Lung (tissue), 16 donors: Measurements from ENCODE around the gene JAKMIP3. TPM values are rescaled to one million over a fixed set of nuclear protein-coding genes. Genes with fewer than 3 reads are reported as not detected.
A peak's percentile ranks its signal among the peaks of the same experiment; 100 is the strongest.

Source experiments
- ATAC-seq: fragments of 200-7000 bp; cut with Tn5 transposase; one replicate; pipeline ENCODE4 v1.9.1; 2020; ENCODE audit warnings: moderate number of reproducible peaks; ENCODE audit not compliant: insufficient read depth, low FRiP score
- DNase-seq, 3 donors: peaks; one replicate each; pipeline ENCODE4 v3.0.0-alpha.2; 2013 to 2017
- H3K27ac ChIP-seq, 2 donors: one replicate each; pipeline ENCODE4 v1.5.1; 2013; ENCODE audit warnings: mild to moderate bottlenecking in 2 of 2, moderate library complexity in 2 of 2, control low read depth in 1 of 2, inconsistent platforms in 1 of 2, low read depth in 1 of 2, low read length in 1 of 2
- H3K27me3 ChIP-seq, 3 donors: one replicate each; pipeline ENCODE4 v1.5.1; 2013; ENCODE audit warnings: low read length in 2 of 3; ENCODE audit not compliant: control insufficient read depth in 3 of 3, insufficient read depth in 3 of 3
- H3K36me3 ChIP-seq, 4 donors: one replicate each; pipeline ENCODE4 v1.5.1; 2013; ENCODE audit warnings: low read length in 4 of 4, mild to moderate bottlenecking in 1 of 4, moderate library complexity in 1 of 4; ENCODE audit not compliant: control insufficient read depth in 4 of 4, insufficient read depth in 4 of 4
- H3K4me1 ChIP-seq, 5 donors: one replicate each; pipeline ENCODE4 v1.5.1; 2013; ENCODE audit warnings: low read length in 5 of 5, mild to moderate bottlenecking in 2 of 5, moderate library complexity in 1 of 5; ENCODE audit not compliant: control insufficient read depth in 5 of 5, insufficient read depth in 5 of 5
- H3K4me3 ChIP-seq: one replicate; pipeline ENCODE4 v1.5.1; 2013; ENCODE audit warnings: mild to moderate bottlenecking, control low read depth, moderate library complexity
- H3K9ac ChIP-seq, 2 donors: one replicate each; pipeline ENCODE4 v1.5.1; 2013; ENCODE audit warnings: low read length in 2 of 2, control low read depth in 1 of 2; ENCODE audit not compliant: insufficient read depth in 1 of 2
- H3K9me3 ChIP-seq, 4 donors: one replicate each; pipeline ENCODE4 v1.5.1; 2013; ENCODE audit warnings: low read length in 3 of 4, mild to moderate bottlenecking in 1 of 4, moderate library complexity in 1 of 4; ENCODE audit not compliant: control insufficient read depth in 4 of 4, insufficient read depth in 3 of 4
- WGBS, 2 donors: extraction: QIAGEN DNeasy Blood & Tissue Kit; methylation state at CpG; one replicate each; pipeline ENCODE4 v1.1.7; 2013; 5-methylcytosine and 5-hydroxymethylcytosine counted together
- long read RNA-seq, 5 donors: transcript quantifications; one replicate each; lab custom pipeline, GENCODE V29; 2026
- polyA plus RNA-seq, 2 donors: library from polyadenylated mRNA; stranded (reverse); fragments of 200-250 nt; gene quantifications; one replicate each; pipeline ENCODE4 v1.2.1, GENCODE V29; 2013
- total RNA-seq, 2 donors: library from RNA; depleted of rRNA in 1 of 2; stranded (reverse); fragments of >200 nt in 1 of 2; gene quantifications; one replicate each; pipeline ENCODE4 v1.2.1, GENCODE V29; 2014 to 2021
- TF ChIP-seq, protein P1 (sequence below): IDR thresholded peaks from 2 replicates; pipeline ENCODE4 v1.5.1; 2012; ENCODE audit warnings: mild to moderate bottlenecking; ENCODE audit errors: control extremely low read depth, extremely low read depth
- donor health status: control.
- donor health status: control.
- donor health status: Bipolar disorder and iron deficiency.
- donor health status: healthy.
- donor health status: DM: yes; HTN: yes; CAD: no.

The JAKMIP3 gene
- under 1 TPM; 0.26 to 0.34 TPM for total RNA-seq
- polyA plus RNA-seq, result under 1 TPM; 0.14 to 0.16 TPM
- long read RNA-seq, donor 1, result 0 reads
- long read RNA-seq, donor 2, result 0 reads
- long read RNA-seq, donor 3, result 0 reads
- long read RNA-seq, donor 4, result 0 reads
- long read RNA-seq, donor 5, result 0 reads

DNA sequence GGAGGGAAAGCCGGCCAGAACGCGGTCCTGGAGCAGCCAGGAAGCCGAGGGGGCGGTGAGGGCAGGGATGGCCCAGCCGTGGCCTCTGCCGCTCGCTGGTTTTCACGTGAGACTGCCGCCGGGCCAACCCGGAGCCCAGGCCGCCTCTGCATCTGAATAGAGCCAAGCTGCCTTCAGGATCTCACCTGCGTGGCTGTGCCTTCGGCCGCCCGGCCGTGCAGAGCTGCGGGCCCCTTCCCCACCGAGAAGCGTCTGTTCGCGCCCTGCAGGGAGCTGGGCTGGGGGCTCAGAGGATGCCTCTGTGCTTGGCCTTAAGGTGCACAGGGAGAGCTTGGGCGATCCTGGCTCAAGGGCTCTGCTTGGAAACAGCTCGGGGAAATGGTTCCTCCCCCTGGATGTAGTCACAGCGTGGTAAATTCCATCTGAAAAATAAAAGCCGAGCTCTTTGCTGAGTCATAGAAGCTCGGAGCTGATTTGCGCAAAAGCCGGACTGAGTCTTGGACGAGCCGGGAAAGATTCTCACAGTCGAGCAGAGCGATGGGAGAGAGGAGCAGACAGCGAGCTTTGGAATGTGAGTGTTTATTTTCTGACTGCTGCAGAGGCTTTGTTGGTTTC lies at the start of gene JAKMIP3:
Gene JAKMIP3 (plus strand): TSS at position 456 of the 615 bp plus-strand sequence. CDS start 38,863 bp downstream, outside the sequence.
- ATAC-seq, result peak; percentile 65
- H3K4me3 ChIP-seq, result peak within 1 kb of the TSS; percentile 24
- peak within 1 kb of the TSS in 1 of 2 donors; percentile 51 for H3K27ac ChIP-seq
- H3K9ac ChIP-seq, result peak within 1 kb of the TSS in 1 of 2 donors; percentile 77
- H3K27me3 ChIP-seq, result peaks cover 0 to 15% (median 0%) of the 10 kb centered on the region in 3 donors
- no peaks in the 10 kb centered on the region for H3K36me3 ChIP-seq
- H3K4me1 ChIP-seq, result peaks cover 0 to 12% (median 4%) of the 10 kb centered on the region in 5 donors
- peak; percentile 72 to 84 (median 82) for DNase-seq
- TF ChIP-seq, protein P1, sequence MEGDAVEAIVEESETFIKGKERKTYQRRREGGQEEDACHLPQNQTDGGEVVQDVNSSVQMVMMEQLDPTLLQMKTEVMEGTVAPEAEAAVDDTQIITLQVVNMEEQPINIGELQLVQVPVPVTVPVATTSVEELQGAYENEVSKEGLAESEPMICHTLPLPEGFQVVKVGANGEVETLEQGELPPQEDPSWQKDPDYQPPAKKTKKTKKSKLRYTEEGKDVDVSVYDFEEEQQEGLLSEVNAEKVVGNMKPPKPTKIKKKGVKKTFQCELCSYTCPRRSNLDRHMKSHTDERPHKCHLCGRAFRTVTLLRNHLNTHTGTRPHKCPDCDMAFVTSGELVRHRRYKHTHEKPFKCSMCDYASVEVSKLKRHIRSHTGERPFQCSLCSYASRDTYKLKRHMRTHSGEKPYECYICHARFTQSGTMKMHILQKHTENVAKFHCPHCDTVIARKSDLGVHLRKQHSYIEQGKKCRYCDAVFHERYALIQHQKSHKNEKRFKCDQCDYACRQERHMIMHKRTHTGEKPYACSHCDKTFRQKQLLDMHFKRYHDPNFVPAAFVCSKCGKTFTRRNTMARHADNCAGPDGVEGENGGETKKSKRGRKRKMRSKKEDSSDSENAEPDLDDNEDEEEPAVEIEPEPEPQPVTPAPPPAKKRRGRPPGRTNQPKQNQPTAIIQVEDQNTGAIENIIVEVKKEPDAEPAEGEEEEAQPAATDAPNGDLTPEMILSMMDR, result no peak
- no peaks in the 10 kb centered on the region for H3K9me3 ChIP-seq
- 4 to 8% methylated on average over 35 of the region's 35 CpGs for WGBS, 2 donors

GRCh38 chr10:132016514-132016913 lies 49.2 kb upstream of the JAKMIP3 start:
- DNase-seq (no peak), ATAC-seq (no peak)
- TF ChIP-seq, protein P1, result no peak
- H3K9me3 ChIP-seq, result no peaks in the 10 kb centered on the region
- 83 to 87% methylated on average over 6 of the region's 6 CpGs for WGBS, 2 donors
- no peaks in the 10 kb centered on the region for H3K36me3 ChIP-seq
- no peak overlapping the region for H3K27ac ChIP-seq
- H3K4me3 ChIP-seq, result no peak overlapping the region
- H3K4me1 ChIP-seq, result no peaks in the 10 kb centered on the region
- peaks cover 0 to 12% (median 2%) of the 10 kb centered on the region in 3 donors for H3K27me3 ChIP-seq
- no peak overlapping the region for H3K9ac ChIP-seq

DNA sequence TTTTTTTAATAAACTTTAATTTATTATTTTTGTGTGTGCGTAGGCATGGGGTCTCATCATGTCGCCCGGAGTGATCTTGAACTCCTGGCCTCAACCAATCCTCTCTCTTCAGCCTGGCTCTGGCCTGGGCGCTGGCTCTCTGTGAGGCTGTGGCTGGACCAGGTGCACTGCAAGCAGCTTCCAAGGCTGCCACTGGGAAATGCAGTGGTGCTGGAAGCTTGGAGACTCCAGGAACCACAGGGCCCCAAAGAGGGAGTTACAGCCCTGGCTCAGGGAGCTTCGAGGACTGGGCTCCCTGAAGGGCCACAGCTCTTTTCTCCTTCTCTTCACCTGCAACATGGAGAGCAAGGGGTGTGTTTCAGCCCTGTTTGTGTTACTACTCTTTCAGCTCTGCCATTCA lies 47.3 kb upstream of the JAKMIP3 start:
- Histone ChIP-seq H3K36me3 (no peaks in the 10 kb centered on the region), H3K9me3 (no peaks in the 10 kb centered on the region), H3K4me3 (no peak overlapping the region), H3K4me1 (peaks cover 0 to under 1% (median 0%) of the 10 kb centered on the region in 5 donors), H3K9ac (no peak overlapping the region), H3K27me3 (peaks cover 0 to 9% (median 4%) of the 10 kb centered on the region in 3 donors), H3K27ac (no peak overlapping the region)
- TF ChIP-seq, protein P1, result no peak
- DNase-seq (no peak), ATAC-seq (no peak)
- WGBS, 2 donors, result 94 to 97% methylated on average over 5 of the region's 5 CpGs
